Measurements from ENCODE around the gene DST.

DST gene

GRCh38 chr6:56535626-56536025 lies 107.1 kb downstream of the DST start:
- DNase-seq (ENCODE audit: low spot score), result no peak

DNA sequence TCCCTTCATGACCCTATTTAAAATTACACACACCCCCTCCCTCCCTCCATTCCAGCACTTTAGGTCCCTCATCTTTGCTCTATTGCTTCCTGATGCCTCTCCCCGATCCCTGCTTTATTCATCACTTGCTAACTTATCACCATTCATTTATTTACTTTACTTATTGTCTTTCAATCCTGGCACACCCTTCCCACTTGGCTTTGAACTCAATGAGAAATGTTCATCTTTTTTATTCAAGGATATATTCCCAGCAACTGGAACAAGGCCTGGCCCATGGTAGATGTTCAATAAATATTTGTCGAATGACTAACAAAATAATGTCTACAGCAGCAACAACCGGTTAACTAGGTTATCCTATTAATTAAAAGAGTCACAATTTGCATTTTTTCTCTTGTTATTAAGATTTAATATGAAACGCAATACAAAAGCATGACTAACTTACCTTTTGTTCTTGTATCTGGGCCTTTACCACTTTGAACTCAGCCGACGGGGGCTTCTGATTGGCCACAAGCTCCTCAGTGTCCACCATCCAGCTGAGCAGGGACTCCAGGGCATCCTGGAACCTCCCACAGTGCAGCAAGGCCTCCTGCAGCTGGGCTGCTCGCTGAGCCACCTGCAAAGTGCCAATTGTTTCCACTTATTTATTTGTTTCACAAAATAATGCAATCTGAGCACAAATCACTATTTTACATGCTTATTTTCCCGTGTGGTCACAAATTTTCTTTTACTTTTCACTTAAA lies 107.8 kb downstream of the DST start:
- DNase-seq (ENCODE audit: low spot score), result no peak

DNA sequence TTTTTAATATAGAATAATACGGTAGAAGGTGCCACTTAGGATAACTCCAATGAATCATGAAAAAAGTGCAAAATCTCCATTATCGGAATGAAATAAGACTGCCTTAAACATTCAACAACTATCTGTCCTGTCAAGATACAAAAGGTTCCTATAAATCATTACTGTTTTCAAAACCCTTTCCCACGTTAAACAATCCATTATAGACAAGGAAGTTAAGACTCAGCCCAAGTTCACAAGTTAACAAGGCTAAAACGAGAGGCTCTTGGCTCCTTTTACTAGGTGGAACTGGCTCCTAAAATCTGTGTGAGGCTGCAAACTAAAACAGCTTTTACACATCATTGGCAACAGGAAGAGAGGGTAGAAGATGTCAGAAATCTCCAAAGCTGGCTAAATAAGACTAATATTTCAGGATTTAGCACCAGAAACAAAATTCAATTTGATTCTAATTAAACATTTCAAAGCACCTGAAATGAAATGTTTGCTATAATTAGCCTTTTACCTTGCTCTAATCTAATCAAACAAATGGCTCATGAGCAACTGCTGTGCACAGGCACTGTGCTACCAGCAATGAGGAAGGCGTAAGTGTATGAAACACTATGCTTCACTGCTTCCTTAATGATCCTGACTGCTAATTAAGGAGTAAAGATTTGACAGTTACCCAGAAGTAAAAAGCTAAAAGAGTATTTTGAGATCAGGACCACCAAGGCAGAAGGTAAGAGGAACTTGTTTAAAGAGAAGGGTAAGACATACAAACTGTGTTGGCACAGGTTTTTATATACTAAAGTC lies 109.7 kb downstream of the DST start:
- DNase-seq (ENCODE audit: low spot score), result no peak

DNA sequence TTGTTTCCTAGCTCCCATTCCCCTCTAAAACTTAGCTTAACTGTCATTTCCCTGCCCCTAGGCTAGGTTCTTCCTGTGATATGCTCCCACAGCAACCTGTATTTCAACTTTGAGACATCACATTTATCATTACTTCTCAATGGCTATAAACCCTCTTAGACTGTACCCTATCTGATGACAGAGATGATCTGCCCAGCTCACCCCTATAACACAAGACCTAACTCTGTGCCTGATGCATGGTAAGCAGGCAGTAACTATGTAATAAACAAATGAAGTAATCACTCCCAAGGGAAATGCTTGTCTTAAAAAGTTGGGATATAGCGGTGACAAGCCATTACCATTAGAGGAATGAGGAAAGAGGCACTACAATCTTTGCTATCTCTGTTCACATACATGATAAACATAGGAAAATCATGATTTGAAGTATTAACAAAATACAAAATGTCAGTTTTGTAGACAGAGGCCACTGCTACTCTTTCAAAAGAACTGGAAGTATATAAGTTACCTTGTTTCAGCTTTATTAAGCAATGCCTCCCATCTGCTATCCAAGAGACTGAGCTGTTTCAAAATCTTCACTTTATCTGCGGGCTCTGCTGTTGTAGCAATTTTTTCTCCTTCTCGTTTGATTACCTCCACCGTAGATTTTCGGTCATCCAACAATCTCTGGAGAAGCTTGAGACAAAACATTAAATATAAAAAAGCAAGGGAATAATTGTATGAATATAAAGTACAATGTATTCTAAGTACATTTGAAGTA lies 110.7 kb downstream of the DST start:
- DNase-seq (ENCODE audit: low spot score), result no peak

DNA sequence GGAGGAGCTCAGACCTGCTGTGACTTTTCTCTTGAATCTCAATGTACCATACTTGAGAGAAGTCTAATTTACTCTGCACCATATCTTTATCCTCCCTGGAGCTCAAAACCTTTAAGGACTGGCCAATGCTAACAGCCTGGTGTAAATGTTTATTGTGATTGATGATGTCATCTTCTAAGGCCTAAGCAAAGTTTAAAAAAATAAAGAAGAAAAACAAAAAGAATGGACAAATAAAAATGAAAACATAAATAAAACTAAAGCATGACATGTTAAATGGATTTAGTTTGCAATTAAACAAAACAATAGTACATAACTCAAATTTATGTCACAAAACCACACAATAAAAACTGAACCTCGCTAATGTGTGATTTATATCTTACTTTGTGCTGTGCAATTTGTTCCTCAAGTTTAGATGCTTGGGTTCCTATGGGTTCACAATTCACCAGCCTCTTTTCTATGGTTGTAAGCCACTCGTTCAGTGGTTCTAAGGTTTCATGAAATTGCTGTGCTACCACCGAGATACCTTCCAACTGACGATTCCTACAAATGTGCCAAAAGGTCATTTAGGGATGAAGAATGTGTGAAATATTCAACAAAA lies 113.0 kb downstream of the DST start:
- DNase-seq (ENCODE audit: low spot score), result no peak

DNA sequence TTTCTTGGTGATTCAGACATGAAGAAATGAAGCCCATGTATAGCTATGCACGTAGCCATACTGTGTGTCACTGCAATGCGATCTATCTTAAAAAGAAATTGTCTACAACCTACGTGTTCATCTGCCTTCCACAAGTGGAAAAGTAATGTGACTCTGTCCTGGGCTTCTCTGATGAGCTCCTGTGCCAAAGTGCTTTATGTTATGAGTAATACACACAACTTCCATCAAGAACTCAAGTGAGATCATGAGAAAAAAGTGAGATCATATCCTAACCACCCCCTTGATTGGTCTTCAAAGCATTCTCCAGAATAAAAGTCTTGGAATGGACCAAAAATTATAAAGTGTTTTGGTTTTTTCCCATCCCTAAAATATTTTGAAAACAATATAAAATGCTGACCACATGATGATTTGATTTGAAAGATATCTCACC lies 114.3 kb downstream of the DST start:
- no peak for DNase-seq (ENCODE audit: low spot score)

DNA sequence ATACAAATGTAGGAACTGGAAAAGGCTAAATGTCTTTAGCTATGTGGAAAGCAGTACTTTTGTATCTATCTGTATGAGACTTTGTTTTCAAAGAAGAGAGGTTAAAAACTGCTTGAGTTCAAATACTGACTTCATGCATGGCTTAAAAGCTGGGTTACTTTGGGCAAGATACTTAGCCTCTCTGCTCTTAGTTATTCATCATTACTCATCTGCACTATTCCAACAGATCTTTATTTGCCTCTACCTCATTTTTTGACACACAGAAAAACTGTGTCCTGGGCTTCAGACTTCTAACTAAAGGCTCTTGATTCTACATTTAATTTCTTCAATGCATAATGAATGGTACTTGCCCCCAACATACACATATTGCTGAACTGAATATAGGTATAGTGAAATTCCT lies 114.8 kb downstream of the DST start:
- DNase-seq (ENCODE audit: low spot score), result no peak

GRCh38 chr6:56526860-56527544 lies 115.7 kb downstream of the DST start:
- DNase-seq (ENCODE audit: low spot score), result no peak

GRCh38 chr6:56525974-56526789 lies 116.5 kb downstream of the DST start:
- no peak for DNase-seq (ENCODE audit: low spot score)

DNA sequence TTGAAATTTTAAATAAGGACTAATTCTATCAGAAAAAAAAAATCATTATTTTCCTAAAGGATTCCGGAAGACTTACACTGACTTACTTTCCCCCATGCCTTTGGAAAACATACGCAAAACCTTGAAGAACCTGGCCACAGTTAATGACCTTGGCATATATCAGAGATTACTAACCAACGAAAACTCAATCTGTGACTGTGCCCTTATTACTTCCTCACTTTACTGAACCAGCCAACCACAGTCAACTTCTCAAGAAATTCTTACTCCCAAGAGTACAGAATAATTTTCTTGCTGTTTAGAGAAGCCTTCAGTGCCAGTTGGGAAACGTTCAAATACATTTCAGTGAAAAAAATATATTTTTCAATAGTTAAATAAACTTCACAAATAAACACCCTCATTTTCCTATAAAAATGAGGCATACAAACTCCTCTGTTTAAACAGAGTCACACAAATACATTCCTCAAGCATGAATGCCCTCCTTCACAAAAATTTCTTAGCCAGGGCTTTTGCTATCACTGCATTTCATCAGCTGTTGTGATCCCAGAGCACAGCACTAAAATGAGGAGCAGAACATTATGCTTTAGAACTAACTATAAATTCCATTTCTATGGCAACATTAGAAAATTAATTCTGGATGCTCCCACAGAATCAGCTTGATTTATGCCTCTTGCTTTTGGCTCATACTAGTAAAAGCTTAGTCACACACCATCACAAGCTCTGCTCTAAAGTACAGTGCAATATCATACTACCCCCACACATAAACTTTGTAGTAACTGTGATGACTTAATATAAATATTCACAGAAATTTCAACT lies 117.6 kb downstream of the DST start:
- DNase-seq (ENCODE audit: low spot score), result no peak

GRCh38 chr6:56522495-56523270 lies 120.0 kb downstream of the DST start:
- DNase-seq (ENCODE audit: low spot score), result no peak

- DNase-seq (ENCODE audit: low spot score), result no peak
Measured at GRCh38 chr6:56521976-56522375, 120.7 kb downstream of the DST start.

DNA sequence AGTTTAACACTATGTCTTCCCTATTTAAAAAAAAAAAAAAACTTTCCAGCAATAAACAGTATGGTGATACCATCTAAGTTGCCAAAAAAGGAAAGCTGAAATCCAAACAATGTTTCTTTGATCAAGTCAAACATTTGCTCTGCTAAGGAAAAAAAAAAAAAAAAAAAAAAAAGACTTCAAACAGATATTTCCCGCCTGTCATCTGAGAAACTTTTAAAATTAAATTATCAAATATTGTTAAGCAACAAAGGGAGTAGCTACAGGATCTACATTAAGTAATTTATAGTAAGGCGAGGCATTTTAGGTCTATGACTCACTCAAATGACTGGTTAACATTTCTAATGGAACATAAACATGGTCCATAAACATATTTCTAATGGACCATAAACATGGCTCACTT lies 121.2 kb downstream of the DST start:
- no peak for DNase-seq (ENCODE audit: low spot score)

DNA sequence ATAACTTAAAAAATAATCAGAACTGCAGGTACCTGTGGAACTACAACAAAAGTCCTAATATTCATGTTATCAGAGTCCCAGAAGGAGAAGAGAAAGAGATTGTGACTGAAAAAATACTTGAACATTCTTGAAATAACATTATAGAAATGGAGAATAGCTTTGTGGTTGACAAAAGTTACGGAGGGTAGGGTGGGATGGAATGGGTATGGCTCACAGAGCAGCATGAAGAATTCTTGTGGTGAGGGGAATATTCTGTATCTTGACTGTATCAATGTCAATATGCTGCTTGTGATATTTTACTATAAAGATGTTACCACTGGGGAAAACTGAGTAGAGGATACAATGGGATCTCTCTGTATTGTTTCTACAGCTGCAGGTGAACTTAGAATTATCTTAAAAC lies 122.5 kb downstream of the DST start:
- DNase-seq (ENCODE audit: low spot score), result no peak

DNA sequence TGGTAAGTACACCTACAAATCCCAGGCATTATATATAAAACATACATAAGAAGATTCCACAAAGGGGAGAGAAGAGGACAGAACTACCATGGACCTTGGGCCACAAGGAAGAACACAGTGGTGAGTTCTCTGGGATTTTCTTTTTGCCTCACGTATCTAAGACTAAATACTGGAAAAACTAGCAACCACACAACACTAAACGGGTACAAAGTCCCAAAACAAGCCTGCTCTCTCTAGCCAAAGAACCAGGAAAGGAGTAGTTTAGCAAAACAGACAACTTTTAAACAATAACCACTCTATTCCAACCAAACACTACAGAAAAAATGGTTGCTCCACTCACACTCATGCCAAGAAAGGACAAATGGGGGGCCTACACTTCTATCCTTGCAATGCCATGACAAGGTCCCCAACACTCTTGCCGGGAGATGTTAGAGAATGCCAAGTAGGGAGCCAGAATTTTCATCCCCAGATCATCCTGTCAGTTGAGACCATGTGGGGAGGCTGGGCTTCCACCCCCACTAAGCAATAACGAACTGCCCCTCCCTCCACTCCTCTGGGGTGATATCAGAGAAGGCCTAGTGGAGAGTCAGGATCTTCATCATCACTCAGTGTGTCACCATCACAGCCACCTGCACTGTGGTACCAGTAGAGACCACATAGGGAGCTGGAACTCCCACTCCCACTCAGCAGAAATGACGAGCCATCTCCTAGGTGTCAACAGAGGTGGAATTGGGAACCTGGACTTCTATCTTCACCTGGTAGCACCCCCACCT lies 123.5 kb downstream of the DST start:
- DNase-seq (ENCODE audit: low spot score), result no peak

DNA sequence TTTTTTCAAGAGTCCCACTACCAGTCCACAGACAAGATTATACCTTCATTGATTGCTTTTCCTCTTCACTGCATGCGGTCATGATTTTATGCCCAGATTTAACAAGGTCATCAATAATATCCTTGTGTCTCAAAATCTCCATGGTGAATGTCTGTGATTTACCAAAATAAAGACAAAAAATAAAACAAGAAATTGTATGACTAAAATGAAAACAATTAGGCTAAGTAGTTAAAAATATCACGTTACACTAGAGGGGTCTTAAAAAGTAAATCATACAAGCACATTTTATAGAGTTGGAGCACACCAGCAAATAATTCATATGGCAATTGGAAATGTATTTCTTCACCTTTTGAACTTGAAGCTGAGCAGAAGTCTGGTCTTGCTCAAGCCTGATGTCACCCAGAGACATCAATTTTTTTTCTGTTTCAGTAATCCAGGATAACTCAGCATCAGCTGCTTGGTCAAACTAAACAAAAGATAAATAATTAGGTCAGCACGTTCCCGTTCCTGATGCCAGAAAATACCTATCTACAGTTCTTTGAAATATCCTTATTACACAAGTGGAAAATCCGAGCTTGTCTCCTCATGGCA lies 125.4 kb downstream of the DST start:
- no peak for DNase-seq (ENCODE audit: low spot score)

DNA sequence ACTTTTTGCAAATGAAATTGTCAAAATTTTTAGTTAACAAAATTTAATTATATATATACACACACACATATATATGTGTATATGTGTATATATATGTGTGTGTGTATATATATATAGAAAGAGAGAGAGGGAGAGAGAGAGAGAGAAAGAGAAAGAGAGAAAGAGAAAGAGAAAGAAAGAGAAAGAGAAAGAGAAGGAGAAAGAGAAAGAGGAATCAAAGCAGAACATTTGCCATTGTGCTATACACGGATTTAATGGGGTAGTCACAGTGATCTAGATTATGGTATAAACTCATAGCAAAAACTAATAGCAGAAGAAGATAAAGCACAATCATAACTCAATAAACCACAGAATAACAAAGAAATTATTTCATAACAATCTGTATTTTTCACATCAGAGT lies 126.7 kb downstream of the DST start:
- DNase-seq (ENCODE audit: low spot score), result no peak
